Measurements from ENCODE around the gene DNAH14. TPM values are rescaled to one million over a fixed set of nuclear protein-coding genes. Genes with fewer than 3 reads are reported as not detected.
"Not testable (repeated sequence)": the region's sequence is repeated elsewhere in the genome, so short reads cannot be mapped to it uniquely, and the experiment has no call there.

DNAH14 gene
- polyA plus RNA-seq, 1 donor, result 4.4 TPM

GRCh38 chr1:225156254-225156653 is 226.8 kb downstream of the DNAH14 start:
- no peak for DNase-seq

DNA sequence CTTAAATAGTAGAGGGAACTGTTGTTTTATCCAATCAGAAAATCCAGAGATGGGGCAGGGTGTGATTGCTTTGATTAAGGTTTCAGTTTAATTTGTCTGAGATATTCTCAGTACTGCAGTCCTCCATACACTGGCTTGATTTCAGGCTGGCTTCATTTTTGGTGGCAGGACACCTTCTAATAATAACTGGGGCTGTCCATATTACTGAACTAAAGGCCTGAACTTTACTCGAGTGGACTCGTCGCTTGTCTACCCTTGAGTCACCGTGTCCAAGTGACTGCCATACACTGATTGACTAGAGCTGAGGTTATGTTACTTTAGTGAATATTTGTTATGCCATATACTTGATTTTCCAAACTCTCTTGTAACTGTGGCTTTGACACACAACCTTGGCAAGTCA is 228.8 kb downstream of the DNAH14 start:
- no peak for DNase-seq

GRCh38 chr1:225159793-225160192 is 230.3 kb downstream of the DNAH14 start:
- no peak for DNase-seq

DNA sequence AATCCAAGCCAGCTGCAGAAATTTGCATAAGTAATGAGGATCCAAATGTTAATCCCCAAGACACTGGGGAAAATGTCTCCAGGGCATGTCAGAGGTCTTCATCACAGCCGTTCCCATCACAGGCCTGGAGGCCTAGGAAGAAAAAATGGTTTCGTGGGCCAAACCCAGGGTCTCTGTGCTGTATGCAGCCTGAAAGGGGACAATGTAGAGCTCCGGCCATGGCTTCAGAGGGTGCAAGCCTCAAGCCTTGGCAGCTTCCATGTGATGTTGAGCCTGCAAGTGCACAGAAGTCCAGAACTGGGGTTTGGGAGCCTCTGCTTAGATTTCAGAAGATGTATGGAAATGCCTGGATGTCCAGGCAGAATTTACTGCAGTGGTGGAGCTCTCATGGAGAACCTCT is 247.9 kb downstream of the DNAH14 start:
- DNase-seq, result not testable (repeated sequence)

DNA sequence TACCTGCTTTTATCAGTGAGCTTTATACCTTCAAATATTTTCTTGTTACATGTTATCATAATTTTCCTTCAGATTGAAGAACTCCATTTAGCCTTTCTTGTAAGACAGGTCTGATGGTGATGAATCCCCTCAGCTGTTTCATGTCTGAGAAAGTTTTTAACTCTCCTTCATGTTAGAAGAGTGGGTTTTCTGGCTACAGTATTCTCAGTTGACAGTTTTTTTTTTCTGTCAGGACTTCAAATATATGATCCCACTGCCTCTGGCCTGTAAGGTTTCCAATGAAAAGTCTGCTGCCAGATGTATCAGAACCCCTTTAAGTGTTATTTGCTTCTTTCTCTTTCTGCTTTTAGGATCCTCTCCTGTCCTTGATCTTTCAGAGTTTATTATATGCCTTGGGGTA is 250.2 kb downstream of the DNAH14 start:
- no peak for DNase-seq

GRCh38 chr1:225182716-225183115 is 253.2 kb downstream of the DNAH14 start:
- DNase-seq, result no peak

- DNase-seq, result no peak
These were observed 261.8 kb downstream of the DNAH14 start for GRCh38 chr1:225191199-225191753.

- no peak for DNase-seq
These were observed 272.0 kb downstream of the DNAH14 start for GRCh38 chr1:225201447-225201846.

- no peak for DNase-seq
These were observed 278.3 kb downstream of the DNAH14 start for GRCh38 chr1:225207791-225208190.

GRCh38 chr1:225209153-225209552 is 279.7 kb downstream of the DNAH14 start:
- DNase-seq, result no peak

- DNase-seq, result not testable (repeated sequence)
These were observed 280.7 kb downstream of the DNAH14 start for GRCh38 chr1:225210180-225210579.

GRCh38 chr1:225211694-225212442 is 282.4 kb downstream of the DNAH14 start:
- not testable (repeated sequence) for DNase-seq

GRCh38 chr1:225224287-225224686 is 294.8 kb downstream of the DNAH14 start:
- DNase-seq, result no peak

GRCh38 chr1:225225681-225226080 is 296.2 kb downstream of the DNAH14 start:
- DNase-seq, result no peak

DNA sequence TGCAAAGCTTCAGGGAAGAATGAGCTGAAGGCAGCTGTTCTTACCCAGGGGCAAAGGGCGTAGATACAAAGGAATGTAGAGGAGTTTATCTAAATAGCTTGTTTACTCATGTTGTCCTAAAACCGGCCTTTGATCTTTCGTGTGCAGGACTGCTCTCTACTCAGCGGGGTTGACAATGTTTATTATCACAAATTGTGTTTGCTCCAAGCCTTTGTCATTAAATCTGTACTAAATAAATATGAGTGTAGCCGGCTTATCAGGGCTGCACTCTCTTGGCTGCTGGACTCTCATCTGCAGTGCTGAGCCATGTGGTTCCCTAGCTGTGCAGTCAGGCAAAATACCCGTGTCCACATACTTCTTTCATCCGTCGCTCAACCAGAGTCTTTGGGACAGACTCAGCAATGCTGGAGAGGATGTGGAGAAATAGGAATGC is 299.4 kb downstream of the DNAH14 start:
- DNase-seq, result no peak

- not testable (repeated sequence) for DNase-seq
These were observed 300.0 kb downstream of the DNAH14 start for GRCh38 chr1:225229429-225229828.

- DNase-seq, result no peak
These were observed 301.0 kb downstream of the DNAH14 start for GRCh38 chr1:225230483-225230882.

- not testable (repeated sequence) for DNase-seq
These were observed 303.5 kb downstream of the DNAH14 start for GRCh38 chr1:225232930-225233329.

DNA sequence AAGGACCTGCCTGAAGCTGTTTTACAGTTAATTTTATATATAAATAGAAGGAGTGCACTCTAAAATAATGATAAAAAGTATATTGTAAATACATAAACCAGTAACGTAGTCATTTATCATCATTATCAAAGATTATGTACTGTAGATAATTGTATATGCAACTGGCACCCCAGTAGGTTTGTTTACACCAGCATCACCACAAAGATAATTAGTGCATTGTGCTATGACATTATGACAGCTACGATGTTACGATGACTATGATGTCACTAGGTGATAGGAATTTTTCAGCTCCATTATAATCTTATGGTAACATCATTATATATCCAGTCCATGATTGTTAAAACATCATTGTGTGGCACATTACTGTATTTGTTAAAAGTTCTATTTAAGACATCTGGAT is 313.1 kb downstream of the DNAH14 start:
- no peak for DNase-seq

DNA sequence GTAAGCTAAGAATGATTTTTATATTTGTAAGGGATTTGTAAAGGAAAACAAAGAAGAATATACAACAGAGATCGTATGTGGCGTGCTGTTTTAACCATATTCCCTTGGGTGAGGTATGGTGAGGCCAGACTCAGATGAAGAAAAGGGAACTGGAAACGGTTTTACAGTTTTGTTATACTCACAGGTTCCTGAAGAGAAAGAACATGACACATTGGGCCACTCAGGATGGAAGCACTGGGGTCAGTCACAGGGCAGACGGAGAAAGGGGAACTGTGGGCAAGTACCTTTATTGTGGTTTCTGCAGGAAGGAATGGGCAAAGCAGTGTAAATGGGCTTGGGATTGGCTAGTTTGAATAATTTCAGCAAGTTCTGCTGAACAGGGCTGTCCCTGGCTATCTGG is 321.0 kb downstream of the DNAH14 start:
- DNase-seq, result no peak

- no peak for DNase-seq
These were observed 323.7 kb downstream of the DNAH14 start for GRCh38 chr1:225253173-225253572.

DNA sequence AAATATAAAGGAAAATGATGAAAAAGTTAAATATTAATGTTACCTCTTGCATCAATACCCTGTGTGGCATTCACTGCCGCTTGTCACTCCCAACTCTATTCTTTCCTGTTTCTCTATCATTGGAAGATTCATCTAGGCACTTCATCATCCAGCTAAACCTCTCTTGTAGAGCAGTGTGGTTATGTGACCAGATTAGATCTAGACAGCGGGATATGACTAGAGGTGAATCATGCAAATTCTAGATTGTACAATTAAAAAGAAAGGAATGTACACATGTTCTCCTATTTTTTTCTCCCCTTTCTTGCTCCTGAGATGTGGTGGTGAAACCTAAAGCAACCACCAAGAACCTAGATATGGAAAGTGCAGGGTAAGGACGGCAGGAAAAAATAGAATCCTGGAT is 324.3 kb downstream of the DNAH14 start:
- no peak for DNase-seq

- no peak for DNase-seq
These were observed 325.2 kb downstream of the DNAH14 start for GRCh38 chr1:225254676-225255075.

DNA sequence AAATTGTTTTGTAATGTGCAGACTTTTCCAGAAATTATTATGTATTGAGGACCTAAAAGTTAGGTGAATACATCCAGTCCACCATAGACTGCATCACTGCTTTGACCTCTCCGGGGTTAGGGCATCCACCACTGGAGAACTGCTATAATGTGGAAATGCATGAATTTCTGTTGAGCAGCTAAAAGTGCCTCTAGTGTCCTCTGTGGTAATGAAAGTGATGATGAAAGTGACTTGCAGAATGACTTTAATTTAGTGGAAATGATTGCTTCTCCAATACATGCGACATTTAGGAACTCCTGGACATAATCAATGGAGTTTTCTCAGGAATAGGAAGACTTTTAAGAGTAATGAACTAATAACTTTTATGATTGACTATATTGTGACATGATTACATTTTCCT is 327.6 kb downstream of the DNAH14 start:
- DNase-seq, result no peak
